Fibroblast of the conjunctiva (primary cell): ENCODE results near the gene ZNF593.

Experiments used
- DNase-seq: peaks from one replicate; pipeline ENCODE4 v3.0.0-alpha.2; 2010; ENCODE audit warnings: low read depth

Gene ZNF593

GRCh38 chr1:26169669-26170471 is at the start of gene ZNF593:
TSS of gene ZNF593 (plus strand) at chr1:26169908. CDS start at chr1:26169984, 76 bp downstream.
- peak; percentile 81 for DNase-seq

GRCh38 chr1:26121854-26122773 is 47.6 kb upstream of the ZNF593 start:
- DNase-seq: no peak

GRCh38 chr1:26122988-26123973 is 46.4 kb upstream of the ZNF593 start:
- DNase-seq: no peak

DNA sequence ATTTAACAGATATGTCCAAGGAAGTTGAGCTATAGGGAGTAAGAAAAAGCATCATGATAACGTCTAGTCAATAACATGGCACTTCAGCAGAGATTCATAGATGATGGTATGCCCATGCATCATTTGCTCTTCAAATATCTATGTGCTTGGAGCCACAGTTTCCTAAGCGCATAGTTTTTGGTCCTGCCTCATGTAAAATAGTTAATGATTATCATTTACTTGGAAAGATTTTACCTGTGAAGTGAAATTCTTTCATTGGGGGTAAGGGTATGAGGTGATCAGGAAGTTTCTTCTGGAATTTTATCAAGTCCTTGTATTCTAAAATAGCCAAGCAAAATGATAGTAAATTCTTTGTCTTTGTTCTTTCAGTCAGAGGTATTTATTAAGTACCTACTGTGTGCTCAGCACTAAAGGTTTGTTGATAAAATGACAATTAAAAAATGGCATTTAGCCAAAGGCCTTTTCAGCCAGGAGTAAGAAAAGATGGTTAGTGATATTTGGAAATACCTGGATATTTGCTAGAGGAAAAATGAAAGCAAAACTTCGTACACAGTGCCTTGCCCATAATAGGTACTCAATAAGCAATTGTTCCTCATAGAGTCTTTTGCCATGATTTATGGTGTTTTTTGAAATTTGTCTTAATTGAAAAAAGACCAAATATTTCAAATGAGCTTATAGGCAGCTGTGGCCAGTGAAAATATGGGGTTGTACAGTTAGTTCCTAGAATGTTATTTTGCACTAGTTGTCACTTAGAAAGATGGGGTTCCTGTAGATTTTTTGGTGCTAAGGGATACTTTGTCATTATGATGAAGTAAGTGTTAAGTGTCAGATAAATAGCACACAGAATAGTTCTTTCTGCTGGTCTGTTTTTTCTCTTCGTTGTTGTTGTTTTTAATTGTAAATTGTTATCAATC is 45.0 kb upstream of the ZNF593 start:
- DNase-seq: no peak

DNA sequence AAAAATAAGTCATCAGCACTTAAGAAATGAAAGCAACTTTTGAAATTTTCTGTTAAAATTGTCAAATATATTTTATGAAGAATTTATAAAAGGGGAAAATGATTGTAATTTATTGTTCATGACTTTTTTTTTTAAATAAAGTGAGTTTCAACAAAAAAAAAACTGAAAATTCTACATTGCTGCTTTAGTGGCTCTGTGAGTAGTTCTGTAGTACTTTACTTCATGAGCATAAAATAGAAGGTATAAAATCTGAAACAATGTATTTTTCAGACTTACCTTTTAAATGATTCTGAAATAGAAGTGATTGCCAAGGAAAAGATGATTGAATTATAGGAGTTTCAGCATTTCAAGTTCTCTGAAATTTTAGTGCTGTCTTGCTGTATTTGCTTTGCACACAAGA is 44.3 kb upstream of the ZNF593 start:
- DNase-seq: no peak

GRCh38 chr1:26125946-26126320 is 43.8 kb upstream of the ZNF593 start:
- no peak for DNase-seq

GRCh38 chr1:26126321-26127084 is 43.2 kb upstream of the ZNF593 start:
- DNase-seq: no peak

- no peak for DNase-seq
These were observed 42.2 kb upstream of the ZNF593 start for GRCh38 chr1:26127235-26128163.

- DNase-seq: no peak
These were observed 39.9 kb upstream of the ZNF593 start for GRCh38 chr1:26129778-26130177.

DNA sequence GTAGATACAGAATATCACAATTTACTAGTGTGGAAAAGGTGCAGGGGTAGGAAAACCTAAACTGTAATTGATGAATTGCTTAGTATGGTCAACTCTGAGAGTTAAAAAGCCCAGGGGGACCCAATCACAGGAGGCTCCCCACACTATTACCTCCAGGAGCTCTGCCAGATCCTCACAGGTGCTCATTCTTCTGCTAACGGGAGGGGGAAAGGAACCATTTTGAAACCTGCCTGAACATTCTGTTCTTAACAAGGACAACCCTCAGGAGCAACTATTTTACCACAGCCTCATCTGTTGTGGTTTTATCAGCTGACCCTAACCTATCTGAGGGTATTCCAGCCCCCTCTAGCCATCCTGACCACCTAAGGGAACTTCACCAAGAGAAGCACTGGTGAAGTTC is 39.0 kb upstream of the ZNF593 start:
- DNase-seq: no peak

DNA sequence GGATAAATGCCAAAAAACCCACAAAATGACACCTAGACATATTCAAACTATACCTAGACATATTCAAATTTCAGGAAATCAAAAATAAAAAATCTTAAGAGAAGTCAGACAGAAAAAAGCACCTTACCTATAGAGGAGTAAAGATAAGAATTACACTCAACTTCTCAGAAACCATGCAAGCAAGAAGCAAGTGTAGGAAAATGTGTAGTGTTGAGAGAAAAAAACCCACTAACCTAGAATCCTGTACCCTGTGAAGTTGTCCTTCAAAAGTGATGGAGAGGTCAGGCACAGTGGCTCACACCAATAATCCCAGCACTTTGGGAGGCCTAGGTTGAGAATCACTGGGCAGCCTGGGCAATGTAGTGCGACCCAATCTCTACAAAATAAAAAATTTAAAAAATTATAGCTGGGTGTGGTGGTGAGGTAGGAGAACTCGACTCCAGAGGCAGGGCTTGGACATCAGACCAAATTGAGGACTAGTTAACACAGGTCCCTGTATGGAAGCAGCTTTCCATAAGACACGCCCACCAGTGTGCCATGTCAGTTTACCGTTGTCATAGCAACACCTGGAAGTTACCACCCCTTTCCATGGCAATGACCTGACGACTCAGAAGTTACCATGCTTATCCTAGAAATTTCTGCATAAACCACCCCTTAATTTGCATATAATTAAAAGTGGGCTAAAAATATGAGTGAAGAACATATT is 37.4 kb upstream of the ZNF593 start:
- no peak for DNase-seq

DNA sequence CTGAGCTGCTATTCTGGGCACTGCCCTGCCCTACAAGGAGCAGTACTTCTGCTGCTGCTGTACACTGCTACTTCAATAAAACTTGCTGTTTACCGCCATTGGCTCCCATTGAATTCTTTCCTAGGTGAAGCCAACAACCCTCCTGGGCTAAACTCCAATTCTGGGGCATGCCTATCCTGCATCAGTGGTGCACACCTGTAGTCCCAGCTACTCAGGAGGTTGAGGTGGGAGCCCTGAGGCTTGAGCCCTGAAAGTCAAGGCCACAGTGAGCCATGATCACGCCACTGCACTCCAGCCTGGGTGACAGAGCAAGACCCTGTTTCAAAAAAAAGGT is 36.9 kb upstream of the ZNF593 start:
- DNase-seq: no peak

DNA sequence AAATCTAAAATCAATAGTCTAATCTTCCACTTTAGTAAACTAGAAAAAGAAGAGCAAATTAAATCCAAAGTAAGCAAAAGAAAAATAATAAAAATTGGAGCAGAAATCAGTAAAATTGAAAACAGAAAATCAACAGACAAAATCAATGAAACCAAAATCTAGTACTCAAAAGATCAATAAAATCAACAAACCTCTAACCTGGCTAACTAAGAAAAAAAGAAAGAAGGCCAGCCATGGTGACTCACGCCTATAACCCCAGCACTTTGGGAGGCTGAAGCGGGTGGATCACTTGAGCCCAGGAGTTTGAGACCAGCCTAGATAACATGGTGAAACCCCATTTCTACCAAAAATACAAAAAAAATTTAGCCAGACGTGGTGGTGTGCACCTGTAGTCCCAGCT is 35.2 kb upstream of the ZNF593 start:
- no peak for DNase-seq

GRCh38 chr1:26138974-26139558 is 30.6 kb upstream of the ZNF593 start:
- DNase-seq: no peak

DNA sequence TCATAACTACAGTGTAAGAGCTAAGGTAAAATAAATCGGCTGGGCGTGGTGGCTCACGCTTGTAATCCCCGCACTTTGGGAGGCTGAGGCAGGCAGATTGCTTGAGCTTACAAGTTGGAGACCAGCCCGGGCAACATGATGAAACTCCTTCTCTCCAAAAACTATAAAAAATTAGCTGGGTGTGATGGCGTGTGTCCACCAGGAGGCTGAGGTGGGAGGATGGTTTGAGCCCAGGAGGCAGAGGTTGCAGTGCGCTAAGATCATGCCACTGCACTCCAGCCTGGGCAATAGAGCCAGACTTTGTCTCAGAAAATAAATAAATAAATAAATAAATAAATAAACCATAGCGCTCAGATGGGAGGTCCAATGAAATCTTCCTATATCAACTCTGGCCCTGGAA is 27.5 kb upstream of the ZNF593 start:
- DNase-seq: no peak

- peak; percentile 76 for DNase-seq
These were observed 24.4 kb upstream of the ZNF593 start for GRCh38 chr1:26145041-26145959.

- no peak for DNase-seq
These were observed 23.8 kb upstream of the ZNF593 start for GRCh38 chr1:26145960-26146294.
